Effector CD8-positive, alpha-beta T cell (primary cell): Measurements from ENCODE around the gene RALB.
"Not testable (repeated sequence)": the region's sequence is repeated elsewhere in the genome, so short reads cannot be mapped to it uniquely, and the experiment has no call there.

Experiments
- DNase-seq: peaks from one replicate; lab custom pipeline; 2025; lab: John Stamatoyannopoulos, UW

RALB gene

DNA sequence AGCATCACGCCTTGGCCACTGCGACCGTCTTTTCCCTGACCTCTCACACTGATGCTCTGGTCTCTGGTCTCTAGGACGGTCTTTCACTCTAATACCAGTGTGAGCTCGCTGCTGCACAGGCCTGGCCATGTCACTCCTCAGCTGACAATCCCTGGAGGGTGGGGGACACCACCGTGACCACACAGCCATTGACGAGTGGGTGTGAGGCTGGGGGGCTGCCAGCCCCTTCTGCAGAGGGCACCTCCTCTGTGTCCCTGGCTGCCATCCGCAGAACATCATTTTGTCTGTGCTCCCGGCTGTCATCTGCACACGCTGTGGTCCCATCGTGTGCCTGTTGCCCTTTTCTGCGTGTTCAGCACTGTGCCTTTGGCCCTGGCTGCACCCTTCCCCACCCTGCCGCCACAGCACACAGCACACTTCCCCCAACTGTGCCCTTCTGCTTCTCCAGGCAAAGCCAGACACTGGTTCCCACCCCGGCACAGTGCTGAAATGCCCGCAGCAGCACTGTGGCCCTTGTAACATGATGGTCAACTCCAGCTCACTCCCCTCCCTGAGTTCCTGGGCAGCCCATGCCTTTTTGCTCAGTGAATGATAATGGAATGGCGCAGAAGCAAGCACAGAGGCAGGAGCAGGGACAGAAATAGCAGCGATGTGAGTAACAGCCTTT lies 62.8 kb downstream of the RALB start:
- DNase-seq, result no peak

DNA sequence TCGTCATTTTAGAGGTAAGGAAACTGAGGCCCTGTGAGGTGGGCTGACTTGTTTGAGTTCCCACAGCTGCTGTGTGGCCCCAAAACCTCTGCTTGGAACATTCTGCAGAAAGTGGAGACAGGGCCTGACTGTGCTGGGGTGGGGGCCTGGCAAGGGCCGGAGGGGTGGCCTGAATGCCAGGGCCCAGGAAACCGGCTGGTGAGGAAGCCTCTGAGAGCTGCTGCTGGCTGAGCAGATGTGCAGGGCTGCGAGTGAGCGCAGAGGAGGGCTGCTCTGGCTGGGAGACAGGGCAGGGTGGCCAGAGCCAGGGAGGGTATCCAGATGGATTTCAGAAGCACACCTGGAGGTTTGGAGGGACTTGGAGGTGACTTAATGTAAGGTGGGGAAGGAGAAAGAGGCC lies 63.4 kb downstream of the RALB start:
- DNase-seq, result no peak

GRCh38 chr2:120316528-120317179 lies 64.0 kb downstream of the RALB start:
- DNase-seq, result no peak

DNA sequence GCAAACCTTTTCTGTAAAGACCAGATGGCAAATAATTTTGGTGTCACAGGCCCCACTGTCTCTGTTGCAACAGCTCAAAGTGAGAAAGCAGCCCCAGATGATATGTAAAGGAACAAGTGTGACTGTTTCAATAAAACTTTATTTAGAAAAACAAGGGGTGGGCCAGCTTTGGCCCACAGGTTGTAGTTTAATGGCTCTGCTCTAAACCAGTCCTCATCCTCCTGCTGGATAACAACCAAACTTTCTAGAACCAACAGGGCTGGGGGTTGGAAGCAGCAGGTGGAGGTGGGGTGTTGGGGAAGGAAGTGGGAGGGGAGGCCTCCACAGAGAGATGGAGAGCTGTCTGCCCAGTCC lies 64.5 kb downstream of the RALB start:
- no peak for DNase-seq

DNA sequence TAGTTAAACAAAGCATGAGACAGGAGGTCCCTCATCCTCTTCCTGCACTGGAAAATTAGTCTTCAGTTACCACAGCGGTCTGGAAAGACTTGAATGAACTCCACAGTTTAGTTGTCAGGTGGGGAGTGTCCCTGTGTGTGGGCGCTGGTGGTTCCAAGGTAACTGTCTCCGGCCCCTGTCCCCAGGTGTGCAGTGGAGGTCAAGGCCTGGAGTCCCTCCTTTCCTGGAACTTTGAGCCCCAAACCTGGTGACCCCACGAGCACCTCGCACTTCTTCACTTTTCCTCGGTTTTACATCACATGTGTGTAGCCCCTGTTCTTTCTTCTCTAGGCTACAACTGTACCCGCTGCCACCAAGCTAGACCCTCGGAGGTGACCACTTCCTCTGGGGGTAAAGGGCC lies 65.3 kb downstream of the RALB start:
- DNase-seq, result no peak

DNA sequence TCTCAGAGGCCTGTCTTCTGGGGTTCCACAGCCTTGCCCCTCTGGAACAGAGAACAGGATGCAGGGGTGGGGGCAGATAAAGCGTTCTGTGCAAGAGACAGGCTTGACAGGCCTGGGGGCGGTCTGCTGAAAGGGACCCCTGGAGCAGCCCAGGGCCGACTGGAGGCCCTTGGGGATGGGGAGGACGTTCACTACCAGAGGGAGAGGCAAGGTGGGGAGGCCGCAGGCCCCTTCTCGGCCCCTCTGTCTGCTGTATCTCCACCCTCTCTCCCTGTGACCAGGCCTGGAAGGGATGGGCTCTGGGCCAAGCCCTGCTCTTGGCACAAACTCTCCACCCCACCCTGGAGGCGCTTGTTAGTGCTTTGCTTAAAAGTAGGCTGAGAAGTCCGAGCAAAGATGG lies 66.0 kb downstream of the RALB start:
- DNase-seq, result no peak

DNA sequence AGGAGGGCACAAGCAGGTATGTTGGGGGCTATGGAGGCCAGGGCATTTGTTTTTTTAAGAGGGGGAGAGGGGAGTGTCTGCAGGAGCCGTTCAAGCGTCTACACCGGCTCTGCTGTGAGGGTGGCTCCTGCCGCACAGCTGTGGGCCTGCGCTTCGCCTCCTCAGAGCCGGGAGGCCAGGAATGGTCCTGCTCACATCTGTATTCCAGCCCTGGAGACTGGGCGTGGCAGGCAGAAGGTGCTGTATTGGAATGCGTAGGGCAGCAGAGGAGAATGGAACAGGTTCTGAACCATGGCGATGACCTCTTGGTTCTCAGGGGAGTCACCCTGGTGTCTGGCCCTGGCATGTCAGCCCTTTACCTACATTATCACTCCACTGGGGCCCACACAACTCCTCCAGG lies 66.5 kb downstream of the RALB start:
- DNase-seq, result no peak

DNA sequence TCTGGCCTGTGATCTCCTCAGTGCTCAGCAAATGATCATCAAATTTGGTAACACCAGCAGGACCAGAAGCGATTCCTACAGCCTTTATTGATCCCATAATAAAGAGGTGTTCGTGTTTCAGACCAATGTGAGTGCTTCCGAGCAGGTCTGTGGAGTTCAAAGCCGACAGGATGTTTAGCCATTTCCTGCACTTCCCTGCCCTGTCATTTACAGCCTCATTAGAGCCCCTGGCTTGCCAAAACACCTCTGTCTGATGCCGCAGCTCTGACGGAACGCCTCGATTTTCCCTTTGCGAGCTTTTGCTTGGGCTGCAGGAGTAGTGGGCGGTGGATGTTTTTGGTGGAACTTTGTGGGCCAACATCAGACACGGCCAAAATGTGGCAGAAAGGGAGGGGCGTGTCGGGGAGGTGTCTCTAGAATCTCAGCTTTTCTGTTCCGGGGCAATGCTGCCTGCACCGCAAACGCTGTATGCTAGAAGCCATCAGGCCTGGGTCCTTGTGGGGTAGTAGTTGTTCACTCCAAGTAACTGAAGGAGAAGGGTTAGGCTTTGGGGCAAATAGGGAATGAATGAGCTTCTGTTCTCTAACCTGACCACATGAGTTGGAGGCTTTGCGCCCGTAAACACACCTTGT lies 67.2 kb downstream of the RALB start:
- no peak for DNase-seq

- DNase-seq, result no peak
These were observed 67.7 kb downstream of the RALB start for GRCh38 chr2:120320318-120320851.

DNA sequence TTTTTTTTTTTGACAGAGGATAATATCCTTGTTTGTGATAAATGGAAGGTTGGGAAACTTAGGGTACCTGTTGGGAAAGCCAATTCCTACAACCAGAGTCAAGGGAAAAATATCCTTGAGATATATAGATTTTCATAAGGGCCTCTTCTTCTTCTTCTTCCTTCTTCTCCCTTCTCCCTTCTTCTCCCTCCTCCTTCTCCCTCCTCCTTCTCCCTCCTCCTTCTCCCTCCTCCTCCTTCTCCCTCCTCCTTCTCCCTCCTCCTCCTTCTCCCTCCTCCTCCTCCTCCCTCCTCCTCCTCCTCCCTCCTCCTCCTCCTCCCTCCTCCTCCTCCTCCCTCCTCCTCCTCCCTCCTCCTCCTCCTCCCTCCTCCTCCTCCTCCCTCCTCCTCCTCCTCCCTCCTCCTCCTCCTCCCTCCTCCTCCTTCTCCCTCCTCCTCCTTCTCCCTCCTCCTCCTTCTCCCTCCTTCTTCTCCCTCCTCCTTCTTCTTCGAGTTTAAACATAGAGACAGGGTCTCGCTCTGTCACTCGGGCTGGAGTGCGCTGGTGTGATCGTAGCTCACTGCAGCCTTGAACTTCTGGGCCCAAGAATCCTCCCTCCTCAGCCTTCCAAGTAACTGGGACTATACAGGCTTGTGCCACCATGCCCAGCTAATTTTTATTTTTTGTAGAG lies 68.4 kb downstream of the RALB start:
- not testable (repeated sequence) for DNase-seq

DNA sequence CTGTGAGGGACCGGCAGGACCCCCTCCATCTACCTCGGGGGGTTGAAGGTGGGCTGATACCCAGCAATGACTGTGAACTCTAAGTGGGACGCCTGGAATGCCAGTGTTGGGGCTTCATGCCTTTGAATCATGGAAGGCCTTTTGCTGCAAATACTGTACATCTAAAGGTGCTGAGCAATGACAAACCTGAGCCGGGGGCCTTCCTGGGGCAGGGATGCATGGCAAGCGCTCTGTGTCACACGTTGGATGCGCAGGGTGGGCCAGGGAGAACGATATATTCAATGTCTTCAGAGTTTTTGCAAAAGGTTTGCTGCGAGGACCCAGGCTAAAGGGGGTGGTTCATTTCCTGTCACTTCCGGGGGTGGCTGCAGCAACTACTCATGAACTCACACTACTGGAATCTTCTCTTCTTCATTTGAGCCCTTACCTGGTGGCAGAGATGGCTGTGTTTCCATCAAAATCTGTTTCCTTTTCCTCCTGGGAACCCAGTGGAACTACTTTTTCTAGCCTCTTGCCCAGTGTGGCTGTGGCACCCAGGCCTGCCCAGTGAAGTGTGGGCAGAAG lies 69.2 kb downstream of the RALB start:
- DNase-seq, result no peak

DNA sequence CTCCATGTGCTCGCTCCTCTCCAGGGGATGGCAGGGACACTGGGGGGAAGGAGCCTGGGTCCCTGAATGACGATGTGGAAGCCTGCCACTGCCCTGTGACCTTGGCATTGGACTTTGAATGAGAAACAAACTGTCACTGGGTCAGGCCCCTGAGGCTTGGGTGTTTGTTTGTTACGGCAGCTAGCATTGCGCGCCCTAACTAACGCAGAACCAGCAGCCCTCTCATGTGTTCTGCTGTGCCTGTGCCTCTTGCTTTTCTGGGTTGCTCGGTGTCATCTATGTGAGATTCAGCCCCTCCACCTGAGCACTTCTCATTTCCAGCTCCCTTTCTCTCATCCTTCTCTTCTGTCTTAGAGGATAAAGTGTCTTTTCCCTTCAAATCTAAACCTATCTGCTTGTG lies 69.7 kb downstream of the RALB start:
- no peak for DNase-seq

DNA sequence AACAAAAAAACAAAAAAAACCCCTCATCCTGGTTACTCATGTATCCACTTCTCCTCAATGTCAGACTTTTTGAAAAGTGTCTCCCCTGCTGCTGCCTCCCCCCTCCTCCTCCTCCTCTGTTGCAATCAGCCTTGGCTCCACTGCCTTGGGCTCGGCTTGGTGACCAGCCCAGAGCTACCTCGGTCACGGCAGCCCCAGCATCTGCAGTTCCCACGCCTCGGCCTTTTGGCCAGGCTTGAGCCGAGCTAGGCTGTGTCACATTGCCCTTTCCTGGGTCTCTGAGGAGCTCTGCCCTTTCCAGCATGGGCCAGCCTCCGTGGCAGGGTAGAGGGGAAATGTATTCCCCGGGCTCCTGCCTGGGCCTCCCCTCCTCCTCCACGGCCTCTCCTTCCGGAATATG lies 70.6 kb downstream of the RALB start:
- DNase-seq, result no peak

- no peak for DNase-seq
These were observed 71.3 kb downstream of the RALB start for GRCh38 chr2:120323807-120324399.

DNA sequence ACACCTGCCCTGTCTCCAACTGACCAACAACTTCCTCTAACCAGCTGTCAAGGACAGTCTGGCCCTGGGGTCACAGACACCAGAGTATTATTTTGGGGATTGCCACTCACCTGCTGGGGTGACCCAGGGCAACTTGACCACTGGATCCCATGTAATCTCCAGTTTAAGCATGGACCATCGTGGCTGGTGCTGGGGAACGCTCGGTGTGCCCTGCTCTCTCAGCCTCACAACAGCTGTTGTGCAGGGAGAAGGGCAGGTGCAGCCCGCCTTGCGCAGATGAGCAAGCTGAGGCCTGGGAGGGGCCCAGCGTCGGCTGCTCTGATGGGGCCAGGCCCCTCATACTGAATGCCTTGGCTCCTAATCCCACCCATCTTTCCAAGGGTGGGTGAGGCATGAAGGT lies 72.3 kb downstream of the RALB start:
- DNase-seq, result no peak

DNA sequence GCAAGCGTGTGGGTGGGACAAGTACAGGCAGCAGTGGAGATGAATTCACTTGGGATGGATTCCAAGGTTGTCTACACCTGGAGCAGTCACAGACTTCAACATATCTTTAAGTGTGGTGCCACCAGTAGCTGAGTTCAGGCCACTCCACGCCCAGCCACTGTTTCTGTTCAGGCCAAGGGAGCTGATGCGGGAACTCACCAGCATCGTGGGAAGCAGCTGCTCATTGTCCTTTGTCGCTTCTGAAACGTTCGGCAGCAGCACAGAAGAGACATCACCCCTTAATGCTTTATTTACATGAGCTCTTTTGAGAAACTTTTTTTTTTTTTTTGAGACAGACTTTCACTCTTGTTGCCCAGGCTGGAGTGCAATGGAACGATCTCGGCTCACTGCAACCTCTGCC lies 73.4 kb downstream of the RALB start:
- DNase-seq, result no peak

- no peak for DNase-seq
These were observed 78.5 kb downstream of the RALB start for GRCh38 chr2:120330946-120331822.

DNA sequence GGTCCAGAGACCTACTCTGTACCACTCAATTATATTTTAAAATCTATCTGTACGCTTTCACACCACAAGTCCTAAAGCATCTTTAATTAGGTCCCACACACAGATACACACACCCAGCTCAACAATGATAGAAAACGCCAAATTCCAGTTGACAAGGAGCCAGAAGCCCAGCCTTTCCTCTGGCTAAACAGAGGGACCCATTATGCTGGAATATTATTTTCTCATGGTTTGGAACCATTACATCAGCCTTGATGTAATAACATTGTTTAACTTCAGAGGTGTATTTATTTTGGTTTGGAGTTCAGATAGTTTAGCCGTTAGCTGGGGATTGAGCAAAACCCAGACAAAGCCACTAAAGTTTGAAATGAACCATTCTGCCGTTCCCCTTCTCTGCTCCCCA lies 79.3 kb downstream of the RALB start:
- DNase-seq, result no peak

- no peak for DNase-seq
These were observed 79.7 kb downstream of the RALB start for GRCh38 chr2:120332384-120332783.

DNA sequence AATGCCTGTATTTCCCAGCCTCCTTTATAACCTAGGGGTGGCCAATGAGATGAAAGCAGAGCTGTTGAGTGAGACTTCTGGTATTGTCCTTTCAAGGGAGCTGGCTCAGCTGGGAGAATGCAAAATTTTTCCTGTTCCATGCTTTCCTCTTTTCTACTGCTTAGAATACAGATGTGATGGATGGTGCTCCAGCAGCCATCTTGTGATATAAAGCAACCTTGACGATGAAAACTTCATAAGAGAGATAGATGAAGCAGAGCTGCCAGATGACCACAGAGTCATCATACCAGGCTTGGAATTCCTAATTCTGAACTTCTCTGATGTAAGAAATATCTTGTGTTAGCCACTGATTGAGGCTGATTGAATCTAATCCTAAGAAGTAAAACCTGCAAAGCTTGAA lies 81.4 kb downstream of the RALB start:
- DNase-seq, result no peak

DNA sequence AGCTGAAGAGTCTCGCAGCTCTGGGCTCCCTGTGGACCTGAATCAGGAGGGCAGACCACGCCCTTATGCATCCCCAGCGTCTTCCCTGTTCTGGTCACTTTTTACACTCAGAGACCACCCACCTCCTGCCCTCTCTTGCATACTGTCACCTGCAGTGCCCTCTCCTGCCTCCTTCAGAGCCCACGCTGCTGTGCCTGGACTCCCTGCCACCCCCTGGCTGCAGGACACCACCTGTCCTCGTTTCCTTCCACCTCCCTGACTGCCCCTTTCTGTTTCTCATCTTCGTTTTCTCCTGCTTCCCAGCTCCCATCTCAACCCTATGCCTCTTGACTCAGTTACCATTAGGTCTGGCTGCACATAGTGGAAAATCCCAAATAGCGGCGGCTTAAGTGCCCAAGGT lies 84.1 kb downstream of the RALB start:
- DNase-seq, result no peak
